Osteocyte (in vitro differentiated cells): Measurements from ENCODE around the gene PIEZO1. TPM values are rescaled to one million over a fixed set of nuclear protein-coding genes. Genes with fewer than 3 reads are reported as not detected.

Experiments used
- DNase-seq: peaks from one replicate; pipeline ENCODE4 v3.0.0; 2021; ENCODE audit warnings: mixed read lengths; ENCODE audit not compliant: unreplicated experiment; ENCODE audit errors: extremely low spot score
- H3K27ac Mint-ChIP-seq: one replicate; pipeline ENCODE4 v1.8.0; 2021; ENCODE audit warnings: mild to moderate bottlenecking, mixed read lengths; ENCODE audit not compliant: unreplicated experiment
- H3K27me3 Mint-ChIP-seq: one replicate; pipeline ENCODE4 v1.8.0; 2021; ENCODE audit warnings: mixed read lengths; ENCODE audit not compliant: unreplicated experiment
- H3K36me3 Mint-ChIP-seq: one replicate; pipeline ENCODE4 v1.8.0; 2021; ENCODE audit warnings: mixed read lengths; ENCODE audit not compliant: unreplicated experiment
- H3K4me1 Mint-ChIP-seq: one replicate; pipeline ENCODE4 v1.8.0; 2021; ENCODE audit warnings: mixed read lengths; ENCODE audit not compliant: unreplicated experiment
- H3K4me3 Mint-ChIP-seq: one replicate; pipeline ENCODE4 v1.8.0; 2021; ENCODE audit warnings: mild to moderate bottlenecking, moderate library complexity, mixed read lengths; ENCODE audit not compliant: unreplicated experiment
- H3K9me3 Mint-ChIP-seq: one replicate; pipeline ENCODE4 v1.8.0; 2021; ENCODE audit warnings: mixed read lengths; ENCODE audit not compliant: unreplicated experiment
- total RNA-seq: library from RNA; stranded (reverse); gene quantifications from 2 replicates; pipeline ENCODE4 v1.2.1, GENCODE V29; 2021
- TF ChIP-seq, protein P1 (sequence below): fragments of 200-600 bp; sonication (generic); IDR thresholded peaks from 2 replicates; pipeline ENCODE4 v1.5.0; 2021; ENCODE audit warnings: antibody characterized with exemption, mild to moderate bottlenecking, moderate library complexity

PIEZO1 gene
- total RNA-seq, 1 donor from 2014 or later = 165 TPM

DNA sequence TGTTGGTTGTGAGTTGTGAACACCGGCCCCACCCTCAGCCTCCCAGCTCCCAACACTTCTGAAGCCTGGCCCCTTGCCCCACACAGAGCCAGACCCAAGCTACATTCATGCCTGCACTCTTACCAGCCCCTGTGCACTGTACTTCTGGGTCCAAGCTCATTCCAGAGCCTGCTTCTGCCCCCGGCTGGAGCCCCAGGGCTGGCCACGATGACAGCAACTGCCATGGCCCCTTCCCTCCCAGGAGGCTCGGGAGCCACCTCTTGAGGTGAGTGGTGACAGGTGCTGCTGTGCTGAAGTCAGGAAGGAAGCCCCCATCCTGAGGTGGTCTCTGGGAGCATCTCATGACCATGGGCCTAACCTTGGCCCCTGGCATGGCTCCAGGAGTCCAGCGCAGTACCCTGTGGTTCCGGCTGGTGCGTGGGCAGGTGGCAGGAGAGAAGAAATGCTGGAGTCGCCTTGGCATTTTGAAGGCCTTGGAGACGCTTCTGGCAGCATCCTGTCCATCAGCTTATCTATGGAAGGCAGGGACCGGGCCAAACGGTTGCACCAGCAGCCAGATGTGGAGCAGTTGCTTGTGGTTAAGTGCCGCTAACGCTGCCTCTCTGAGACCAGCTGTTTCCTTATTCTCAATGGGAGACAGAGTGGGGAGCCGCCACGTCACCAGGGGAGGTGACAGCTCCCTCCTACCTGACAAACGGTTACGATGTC, 14.7 kb upstream of the PIEZO1 start:
- H3K4me1 Mint-ChIP-seq = peaks cover 3% of the 10 kb centered on the region
- H3K27me3 Mint-ChIP-seq = no peaks in the 10 kb centered on the region

DNA sequence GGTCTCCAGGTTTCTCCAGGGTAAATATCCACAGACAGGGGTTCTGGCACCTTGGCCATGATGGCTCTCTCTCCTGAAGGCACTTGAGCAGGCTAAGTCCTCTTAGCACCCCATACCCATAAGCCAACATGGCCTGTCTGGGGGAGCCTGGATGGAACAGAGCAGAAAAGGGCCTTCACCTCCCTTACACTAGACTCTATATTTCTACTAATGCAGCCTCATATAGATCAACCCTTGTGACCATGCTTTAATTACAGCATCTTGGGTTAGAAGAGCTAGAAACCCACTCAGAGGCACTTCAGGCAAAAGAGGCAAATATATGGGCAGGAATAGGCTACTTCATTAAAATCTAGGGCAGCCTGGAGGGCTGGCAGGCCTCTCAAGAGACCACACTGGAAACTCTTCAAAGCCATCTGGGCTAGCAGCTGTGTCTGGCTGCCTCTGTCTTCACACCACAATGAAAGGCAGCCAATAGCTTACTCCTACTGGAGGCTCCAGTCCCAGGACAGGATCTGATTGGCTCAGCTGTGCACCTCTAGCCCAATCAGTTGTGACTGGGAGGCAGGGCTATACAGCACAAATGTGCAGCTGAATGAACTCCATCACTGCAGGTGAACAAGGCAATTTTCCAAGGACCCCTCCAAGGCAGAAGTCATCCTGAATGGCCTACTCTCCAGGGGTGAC, 13.9 kb upstream of the PIEZO1 start:
- DNase-seq = no peak
- H3K9me3 Mint-ChIP-seq = no peaks in the 10 kb centered on the region
- H3K27me3 Mint-ChIP-seq = no peaks in the 10 kb centered on the region
- H3K4me3 Mint-ChIP-seq = no peak overlapping the region
- peaks cover 2% of the 10 kb centered on the region for H3K4me1 Mint-ChIP-seq
- no peak overlapping the region for H3K27ac Mint-ChIP-seq
- TF ChIP-seq, protein P1, sequence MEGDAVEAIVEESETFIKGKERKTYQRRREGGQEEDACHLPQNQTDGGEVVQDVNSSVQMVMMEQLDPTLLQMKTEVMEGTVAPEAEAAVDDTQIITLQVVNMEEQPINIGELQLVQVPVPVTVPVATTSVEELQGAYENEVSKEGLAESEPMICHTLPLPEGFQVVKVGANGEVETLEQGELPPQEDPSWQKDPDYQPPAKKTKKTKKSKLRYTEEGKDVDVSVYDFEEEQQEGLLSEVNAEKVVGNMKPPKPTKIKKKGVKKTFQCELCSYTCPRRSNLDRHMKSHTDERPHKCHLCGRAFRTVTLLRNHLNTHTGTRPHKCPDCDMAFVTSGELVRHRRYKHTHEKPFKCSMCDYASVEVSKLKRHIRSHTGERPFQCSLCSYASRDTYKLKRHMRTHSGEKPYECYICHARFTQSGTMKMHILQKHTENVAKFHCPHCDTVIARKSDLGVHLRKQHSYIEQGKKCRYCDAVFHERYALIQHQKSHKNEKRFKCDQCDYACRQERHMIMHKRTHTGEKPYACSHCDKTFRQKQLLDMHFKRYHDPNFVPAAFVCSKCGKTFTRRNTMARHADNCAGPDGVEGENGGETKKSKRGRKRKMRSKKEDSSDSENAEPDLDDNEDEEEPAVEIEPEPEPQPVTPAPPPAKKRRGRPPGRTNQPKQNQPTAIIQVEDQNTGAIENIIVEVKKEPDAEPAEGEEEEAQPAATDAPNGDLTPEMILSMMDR = no peak
- no peaks in the 10 kb centered on the region for H3K36me3 Mint-ChIP-seq

More for the DNA sequence above, 14.7 kb upstream of the PIEZO1 start:
- no peaks in the 10 kb centered on the region for H3K9me3 Mint-ChIP-seq
- no peaks in the 10 kb centered on the region for H3K36me3 Mint-ChIP-seq
- H3K4me3 Mint-ChIP-seq = no peak overlapping the region
- TF ChIP-seq, protein P1 = no peak
- no peak overlapping the region for H3K27ac Mint-ChIP-seq
- DNase-seq = no peak

DNA sequence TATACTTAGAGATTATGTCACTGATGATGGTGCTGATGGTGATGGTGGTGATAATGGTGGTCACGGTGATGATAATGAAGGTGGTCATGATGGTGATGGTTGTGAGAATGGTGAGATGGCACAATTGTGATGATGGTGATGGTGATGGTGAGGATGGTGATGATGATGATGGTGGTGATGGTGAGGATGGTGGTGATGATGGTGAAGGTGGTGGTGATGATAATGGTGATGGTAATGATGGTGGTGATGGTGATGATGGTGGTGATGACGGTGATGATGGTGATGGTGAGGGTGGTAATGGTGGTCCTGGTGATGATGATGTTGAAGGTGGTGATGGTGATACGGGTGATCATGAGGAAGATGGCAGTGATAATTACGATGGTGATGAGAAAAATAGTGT, 13.1 kb upstream of the PIEZO1 start:
- peaks cover 3% of the 10 kb centered on the region for H3K4me1 Mint-ChIP-seq
- no peaks in the 10 kb centered on the region for H3K9me3 Mint-ChIP-seq
- H3K4me3 Mint-ChIP-seq = no peak overlapping the region
- DNase-seq = no peak
- no peaks in the 10 kb centered on the region for H3K36me3 Mint-ChIP-seq
- no peaks in the 10 kb centered on the region for H3K27me3 Mint-ChIP-seq
- no peak overlapping the region for H3K27ac Mint-ChIP-seq
- TF ChIP-seq, protein P1 = no peak

DNA sequence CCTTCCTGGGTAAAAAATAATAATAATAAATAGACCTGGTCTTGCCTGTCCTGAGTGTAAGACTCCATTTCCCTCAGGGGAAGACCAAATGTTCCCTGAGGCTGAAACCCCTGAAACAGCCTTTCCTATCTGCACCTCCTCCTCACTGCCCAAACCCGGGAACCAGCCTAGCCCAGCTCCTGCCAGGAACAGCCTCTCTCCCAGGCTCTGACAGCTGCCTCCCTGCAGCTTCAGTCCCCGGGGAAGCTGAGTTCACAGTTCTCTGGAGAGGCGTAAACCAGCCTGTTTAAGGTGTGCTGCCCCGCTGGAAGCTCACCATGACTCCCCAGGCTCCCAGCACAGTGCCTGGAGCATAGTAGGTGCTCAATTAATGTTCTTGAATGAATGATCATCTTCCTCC, 11.3 kb upstream of the PIEZO1 start:
- Mint-ChIP-seq H3K4me3 (no peak overlapping the region), H3K4me1 (peaks cover 15% of the 10 kb centered on the region), H3K36me3 (no peaks in the 10 kb centered on the region), H3K27me3 (no peaks in the 10 kb centered on the region), H3K27ac (no peak overlapping the region), H3K9me3 (no peaks in the 10 kb centered on the region)
- DNase-seq = no peak
- TF ChIP-seq, protein P1 = no peak

DNA sequence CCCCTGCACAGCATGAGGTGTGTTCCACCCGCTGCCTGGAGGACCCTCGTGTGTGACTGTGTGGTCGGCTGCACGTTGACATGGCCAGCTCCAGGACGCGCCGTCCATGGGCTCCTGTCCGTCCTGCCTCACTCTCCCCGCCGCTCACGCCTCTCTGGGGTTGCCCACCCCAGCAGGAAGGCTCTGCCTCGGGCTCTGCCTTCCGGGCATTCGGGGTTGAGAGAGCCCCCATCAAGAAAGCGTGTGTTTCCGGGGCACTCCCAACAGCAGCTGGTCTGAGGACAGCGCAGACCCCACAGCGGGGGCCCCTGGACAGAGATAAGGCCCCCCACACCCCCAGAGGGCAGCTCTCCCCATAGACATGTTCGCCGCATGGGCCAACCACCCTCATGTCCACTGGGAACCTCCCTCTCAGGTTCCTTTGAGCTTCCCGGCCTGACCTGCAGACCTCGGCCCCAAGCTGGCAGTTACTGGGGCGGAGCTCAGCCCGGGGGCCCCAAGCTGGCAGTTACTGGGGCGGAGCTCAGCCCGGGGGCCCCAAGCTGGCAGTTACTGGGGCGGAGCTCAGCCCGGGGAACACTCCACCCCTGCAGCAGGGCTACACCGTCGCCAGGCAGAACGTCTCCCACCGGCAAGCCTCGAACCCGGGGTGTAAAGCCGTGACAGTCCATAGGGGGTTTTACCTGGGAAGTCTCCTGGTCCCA, 8.4 kb upstream of the PIEZO1 start:
- H3K4me3 Mint-ChIP-seq = no peak overlapping the region
- H3K4me1 Mint-ChIP-seq = peaks cover 18% of the 10 kb centered on the region
- H3K27me3 Mint-ChIP-seq = no peaks in the 10 kb centered on the region
- DNase-seq = no peak
- TF ChIP-seq, protein P1 = no peak
- H3K27ac Mint-ChIP-seq = no peak overlapping the region
- no peaks in the 10 kb centered on the region for H3K36me3 Mint-ChIP-seq
- no peaks in the 10 kb centered on the region for H3K9me3 Mint-ChIP-seq
